Right renal cortex interstitium (tissue), 3 donors: ENCODE measurements around the gene ZNF865. TPM values are rescaled to one million over a fixed set of nuclear protein-coding genes. Genes with fewer than 3 reads are reported as not detected.

Source experiments
- DNase-seq, 3 donors: peaks; one replicate each; pipeline ENCODE4 v3.0.0-alpha.2; 2013; ENCODE audit warnings: low read depth in 3 of 3, low spot score in 2 of 3
- polyA plus RNA-seq, 3 donors: library from polyadenylated mRNA; unstranded; fragments of 120-200 nt; gene quantifications; one replicate each; pipeline ENCODE4 v1.2.1, GENCODE V29; 2013; ENCODE audit not compliant: insufficient read length in 3 of 3

Gene ZNF865
- polyA plus RNA-seq, 3 donors = 5.1 to 7.0 (median 6.1) TPM

DNA sequence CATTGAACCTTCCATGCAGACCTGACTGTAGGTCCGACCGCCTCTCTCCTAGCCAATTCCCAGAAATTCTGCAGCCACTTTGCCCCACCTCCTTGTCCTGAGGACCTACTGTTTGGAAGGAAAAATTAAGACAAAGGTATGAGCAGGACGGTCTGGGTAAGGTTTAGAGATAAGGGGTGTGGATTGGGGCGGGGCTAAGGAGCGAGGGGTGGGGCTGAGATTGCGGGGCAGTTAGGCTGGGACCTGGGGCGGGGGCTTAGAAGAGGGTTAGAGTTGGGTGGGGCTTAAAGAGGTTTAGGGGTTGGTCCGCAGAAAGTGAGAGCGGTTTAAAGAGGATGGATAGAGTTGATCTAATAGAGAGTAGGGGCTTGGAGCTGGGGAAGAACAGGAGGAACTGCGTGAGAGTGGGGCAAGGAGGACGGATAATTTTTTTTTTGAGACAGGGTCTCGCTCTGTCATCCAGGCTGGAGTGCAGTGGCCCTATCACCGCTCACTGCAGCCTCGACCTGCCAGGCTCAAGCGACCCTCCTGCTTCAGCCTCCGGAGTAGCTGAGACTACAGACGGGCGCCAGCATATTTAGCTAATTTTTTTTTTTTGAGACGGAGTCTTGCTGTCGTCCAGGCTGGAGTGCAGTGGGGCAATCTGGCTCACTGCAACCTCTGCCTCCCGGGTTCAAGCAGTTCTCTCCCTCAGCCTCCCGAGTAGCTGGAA lies 1.7 kb upstream of the ZNF865 start:
- DNase-seq = no peak

GRCh38 chr19:55605207-55605636 lies 225 bp upstream of the ZNF865 start:
- peak in 2 of 3 donors; percentile 90 to 95 for DNase-seq

- no peak for DNase-seq
Observed at GRCh38 chr19:55606471-55606787, 982 bp downstream of the ZNF865 start.

DNA sequence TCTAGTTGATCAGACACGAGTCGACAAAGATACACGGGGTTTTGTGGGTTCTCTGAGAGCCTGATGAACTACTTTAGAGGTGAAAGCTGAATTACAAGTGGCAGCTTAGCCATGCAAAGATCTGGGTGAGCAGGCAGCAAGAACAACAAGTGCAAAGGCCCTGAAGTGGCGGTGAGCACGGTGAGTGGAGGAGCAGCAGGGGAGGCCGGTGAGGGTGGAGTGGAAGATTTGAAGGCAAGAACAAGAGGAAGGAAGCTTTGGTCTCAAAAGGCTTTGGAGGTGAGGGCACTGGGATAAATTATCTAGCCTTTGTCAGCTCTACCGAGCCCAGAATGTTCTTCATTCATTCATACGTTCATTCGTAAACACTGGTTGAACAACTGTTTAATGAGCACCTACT lies 1.4 kb downstream of the ZNF865 start:
- DNase-seq = no peak

- no peak for DNase-seq
Observed at GRCh38 chr19:55609326-55609725, 3.9 kb downstream of the ZNF865 start.

- DNase-seq = no peak
Observed at GRCh38 chr19:55611300-55611982, 6.0 kb downstream of the ZNF865 start.

GRCh38 chr19:55611983-55612645 lies 6.7 kb downstream of the ZNF865 start:
- DNase-seq = no peak

- no peak for DNase-seq
Observed at GRCh38 chr19:55613396-55613795, 7.9 kb downstream of the ZNF865 start.

GRCh38 chr19:55613930-55614710 lies 8.7 kb downstream of the ZNF865 start:
- DNase-seq = no peak

GRCh38 chr19:55614711-55615542 lies 9.5 kb downstream of the ZNF865 start:
- no peak for DNase-seq

DNA sequence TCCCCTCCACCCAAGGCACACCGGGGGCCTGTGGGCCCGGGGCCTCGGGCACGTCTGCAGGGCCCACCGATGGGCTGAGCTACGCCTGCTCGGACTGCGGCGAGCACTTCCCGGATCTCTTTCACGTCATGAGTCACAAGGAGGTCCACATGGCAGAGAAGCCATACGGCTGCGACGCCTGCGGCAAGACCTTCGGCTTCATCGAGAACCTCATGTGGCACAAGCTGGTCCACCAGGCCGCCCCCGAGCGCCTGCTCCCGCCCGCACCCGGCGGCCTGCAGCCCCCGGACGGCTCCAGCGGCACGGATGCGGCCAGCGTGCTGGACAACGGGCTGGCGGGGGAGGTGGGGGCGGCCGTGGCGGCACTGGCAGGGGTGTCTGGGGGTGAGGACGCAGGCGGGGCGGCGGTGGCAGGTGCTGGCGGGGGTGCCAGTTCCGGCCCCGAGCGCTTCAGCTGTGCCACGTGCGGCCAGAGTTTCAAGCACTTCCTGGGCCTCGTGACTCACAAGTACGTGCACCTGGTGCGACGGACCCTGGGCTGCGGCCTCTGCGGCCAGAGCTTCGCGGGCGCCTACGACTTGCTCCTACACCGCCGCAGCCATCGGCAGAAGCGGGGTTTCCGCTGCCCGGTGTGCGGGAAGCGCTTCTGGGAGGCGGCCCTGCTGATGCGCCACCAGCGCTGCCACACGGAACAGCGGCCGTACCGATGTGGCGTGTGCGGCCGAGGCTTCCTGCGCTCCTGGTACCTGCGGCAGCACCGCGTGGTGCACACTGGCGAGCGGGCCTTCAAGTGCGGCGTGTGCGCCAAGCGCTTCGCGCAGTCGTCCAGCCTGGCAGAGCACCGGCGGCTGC lies 10.3 kb downstream of the ZNF865 start:
- no peak for DNase-seq

- no peak for DNase-seq
Observed at GRCh38 chr19:55616395-55616875, 11.0 kb downstream of the ZNF865 start.

- DNase-seq = no peak
Observed at GRCh38 chr19:55617426-55617825, 12.0 kb downstream of the ZNF865 start.

GRCh38 chr19:55618426-55618825 lies 13.0 kb downstream of the ZNF865 start:
- DNase-seq = no peak

GRCh38 chr19:55619286-55619685 lies 13.8 kb downstream of the ZNF865 start:
- no peak for DNase-seq

DNA sequence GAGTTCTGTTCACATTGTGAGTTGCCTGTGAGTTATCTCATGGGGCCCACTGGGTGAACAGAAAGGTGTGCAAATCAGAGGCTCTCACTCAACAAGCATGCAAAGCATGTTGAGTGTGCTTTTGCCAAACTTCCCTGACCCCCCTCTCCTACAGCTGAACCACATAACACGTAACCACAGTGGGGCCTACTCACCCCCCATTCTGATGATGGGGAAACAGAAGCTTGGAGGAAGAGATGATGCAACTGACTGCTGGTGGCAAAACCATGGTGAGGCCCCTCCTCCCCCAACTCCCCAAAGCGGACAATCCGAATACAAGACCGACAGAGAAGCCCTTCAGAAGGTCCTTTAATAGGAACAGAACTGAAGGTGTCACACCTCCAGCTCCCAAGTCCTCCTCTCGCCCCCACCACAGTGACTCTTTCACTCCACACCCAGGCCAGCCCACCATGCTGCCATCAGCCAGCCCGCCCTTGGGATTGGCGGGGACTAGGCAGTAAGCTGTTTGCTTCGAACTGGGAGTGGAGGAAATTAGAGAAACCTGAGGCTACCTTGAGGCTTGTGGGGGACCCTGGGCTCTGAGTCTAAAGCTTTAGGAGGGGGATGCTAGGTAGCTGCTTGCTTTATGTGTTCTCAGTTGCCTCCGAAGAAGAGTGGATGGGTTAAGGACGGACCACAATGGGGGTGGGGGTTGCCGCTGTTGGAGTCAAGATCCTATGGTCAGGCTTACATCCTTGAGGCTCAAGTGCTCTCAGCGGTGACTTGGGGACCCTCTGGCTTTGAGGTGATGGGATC lies 15.2 kb downstream of the ZNF865 start:
- no peak for DNase-seq

DNA sequence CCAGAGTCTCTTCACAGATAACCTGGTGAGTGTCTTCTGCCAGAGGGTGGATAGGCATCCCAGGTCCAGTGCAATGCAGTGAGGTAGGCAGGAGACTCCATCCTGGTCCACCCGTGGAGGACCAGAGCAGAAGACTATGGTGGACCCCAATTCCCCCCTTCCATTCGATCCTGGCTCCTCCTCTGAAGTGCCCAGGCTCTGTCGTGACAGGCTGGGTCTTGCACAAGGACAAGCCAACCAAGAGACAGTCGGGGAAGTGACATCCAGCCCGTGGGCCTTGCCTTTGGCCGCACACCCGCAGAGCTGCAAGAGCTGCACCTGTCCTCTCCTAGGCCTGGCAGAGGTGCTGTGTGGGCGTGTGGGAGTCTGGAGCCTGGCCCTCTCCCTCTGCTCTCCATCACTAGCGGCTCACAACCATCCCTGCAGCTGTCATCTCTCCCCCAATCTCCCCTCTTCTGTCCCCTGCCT lies 15.8 kb downstream of the ZNF865 start:
- DNase-seq = no peak

- DNase-seq = no peak
Observed at GRCh38 chr19:55621673-55622231, 16.3 kb downstream of the ZNF865 start.
